Left renal pelvis (tissue), 4 donors: ENCODE measurements around the gene PREX1. TPM values are rescaled to one million over a fixed set of nuclear protein-coding genes. Genes with fewer than 3 reads are reported as not detected.
A peak's percentile ranks its signal among the peaks of the same experiment; 100 is the strongest.
"Not testable (repeated sequence)": the region's sequence is repeated elsewhere in the genome, so short reads cannot be mapped to it uniquely, and the experiment has no call there.

Experiments used
- DNase-seq, 4 donors: peaks; one replicate each; pipeline ENCODE4 v3.0.0-alpha.2; 2013; ENCODE audit warnings: low read depth in 4 of 4, low spot score in 3 of 4
- polyA plus RNA-seq, 4 donors: library from polyadenylated mRNA; unstranded; fragments of 120-200 nt; gene quantifications; one replicate each; pipeline ENCODE4 v1.2.1, GENCODE V29; 2013; ENCODE audit not compliant: insufficient read length in 4 of 4

The PREX1 gene
- polyA plus RNA-seq, result 10 to 100 TPM; 11.2 to 14.5 (median 14.3) TPM

- peak in 3 of 4 donors; percentile 57 to 67 (median 59) for DNase-seq
Measured at GRCh38 chr20:48827855-48828733, at the start of gene PREX1. Gene PREX1, minus strand, starts transcription at chr20:48827999. Its CDS starts 139 bp downstream, at chr20:48827860.

- DNase-seq, result no peak
Measured at GRCh38 chr20:48877304-48877703, 49.5 kb upstream of the PREX1 start.

GRCh38 chr20:48875914-48876240, 48.1 kb upstream of the PREX1 start:
- no peak for DNase-seq

- DNase-seq, result no peak
Measured at GRCh38 chr20:48875233-48875913, 47.6 kb upstream of the PREX1 start.

- DNase-seq, result not testable (repeated sequence)
Measured at GRCh38 chr20:48869442-48869841, 41.6 kb upstream of the PREX1 start.

GRCh38 chr20:48866936-48867335, 39.1 kb upstream of the PREX1 start:
- DNase-seq, result no peak

- DNase-seq, result no peak
Measured at GRCh38 chr20:48864738-48865318, 37.0 kb upstream of the PREX1 start.

GRCh38 chr20:48864254-48864653, 36.5 kb upstream of the PREX1 start:
- no peak for DNase-seq

GRCh38 chr20:48862279-48862678, 34.5 kb upstream of the PREX1 start:
- no peak for DNase-seq

GRCh38 chr20:48861444-48861843, 33.6 kb upstream of the PREX1 start:
- DNase-seq, result no peak

- no peak for DNase-seq
Measured at GRCh38 chr20:48858075-48858790, 30.4 kb upstream of the PREX1 start.

- no peak for DNase-seq
Measured at GRCh38 chr20:48856130-48856529, 28.3 kb upstream of the PREX1 start.

- DNase-seq, result no peak
Measured at GRCh38 chr20:48855046-48855445, 27.2 kb upstream of the PREX1 start.

- DNase-seq, result no peak
Measured at GRCh38 chr20:48852609-48853008, 24.8 kb upstream of the PREX1 start.

GRCh38 chr20:48851579-48851978, 23.8 kb upstream of the PREX1 start:
- no peak for DNase-seq

GRCh38 chr20:48850977-48851299, 23.1 kb upstream of the PREX1 start:
- DNase-seq, result no peak

- no peak for DNase-seq
Measured at GRCh38 chr20:48850257-48850976, 22.6 kb upstream of the PREX1 start.

GRCh38 chr20:48849779-48850178, 22.0 kb upstream of the PREX1 start:
- DNase-seq, result no peak

GRCh38 chr20:48849299-48849698, 21.5 kb upstream of the PREX1 start:
- no peak for DNase-seq

GRCh38 chr20:48847498-48848205, 19.9 kb upstream of the PREX1 start:
- DNase-seq, result no peak
